Germinal center (tissue), 1 donor: ENCODE measurements around the gene MBP.

Source experiments
- DNase-seq: peaks from one replicate; pipeline ENCODE4 v3.0.0; 2012; ENCODE audit warnings: mixed read lengths, low spot score

MBP gene

DNA sequence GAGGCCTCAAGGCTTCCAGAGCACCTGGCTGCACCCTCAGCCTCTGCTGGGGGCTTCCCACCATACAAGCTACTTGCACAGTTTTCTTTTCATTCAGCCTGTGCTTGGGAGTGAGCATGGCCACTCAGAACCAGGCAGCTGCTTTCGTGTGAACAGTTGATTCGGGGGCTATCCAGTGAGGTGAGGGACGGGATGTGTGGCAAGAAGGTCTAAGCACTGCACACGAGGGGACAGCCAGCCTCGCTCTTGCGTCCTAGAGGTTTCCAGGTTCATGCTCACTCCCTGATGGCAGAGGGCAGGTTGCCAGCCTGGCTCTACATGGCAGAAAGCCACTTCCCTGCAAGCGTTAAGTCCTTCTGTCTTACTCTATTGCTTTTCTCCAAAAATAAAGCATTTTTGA is 146.2 kb downstream of the MBP start:
- no peak for DNase-seq

DNA sequence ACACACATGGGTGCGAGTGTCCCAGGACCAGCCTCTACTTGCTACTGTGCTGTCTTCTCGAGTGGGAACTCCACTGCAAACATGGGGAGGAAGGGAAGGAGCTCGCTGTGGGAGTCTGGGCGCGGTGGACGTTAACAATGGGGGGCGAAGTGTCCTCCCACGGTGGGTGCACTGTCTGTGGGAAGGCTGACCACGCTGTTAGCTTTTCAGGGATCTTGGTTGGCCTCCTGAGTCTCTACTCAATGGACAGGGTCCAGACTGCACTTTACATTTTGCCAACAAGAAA is 146.7 kb downstream of the MBP start:
- no peak for DNase-seq

DNA sequence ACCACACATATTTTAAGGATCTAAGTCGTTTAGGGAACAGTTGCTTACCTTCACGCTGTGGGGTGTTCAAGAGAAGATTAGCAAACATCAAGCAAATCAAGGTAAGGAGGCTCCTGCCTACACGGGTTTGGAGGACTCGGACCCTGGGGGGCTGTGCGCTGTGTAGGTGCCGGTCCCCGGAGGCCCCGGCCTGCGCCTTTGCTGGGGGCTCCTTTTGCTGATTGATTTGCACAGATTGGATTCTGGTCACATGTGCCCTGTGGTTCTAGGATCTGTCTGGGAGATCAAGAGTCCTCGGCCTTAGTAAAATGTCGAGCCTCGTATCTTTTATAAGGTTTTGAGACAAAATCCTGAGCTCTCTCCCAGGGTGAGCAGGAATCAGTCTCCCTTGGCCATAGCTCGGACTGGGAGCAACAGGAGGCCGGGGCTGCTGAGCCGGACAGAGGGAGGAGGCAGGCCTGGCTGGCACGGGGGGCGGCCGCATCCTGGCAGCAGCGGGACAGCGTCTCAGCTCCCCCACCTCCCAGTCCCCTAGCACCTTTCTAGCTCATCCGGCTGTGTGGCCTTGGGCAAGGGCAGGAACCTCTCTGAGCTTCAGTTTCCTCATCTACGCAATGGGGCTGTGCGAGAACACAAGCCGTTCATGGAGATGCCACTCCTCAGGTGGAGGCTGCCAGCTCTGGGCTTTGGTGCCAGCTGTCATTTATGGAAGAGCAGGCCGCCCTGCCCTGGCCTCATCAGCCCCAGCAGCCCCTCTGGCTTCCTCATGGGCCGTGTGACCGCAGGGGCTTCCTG is 147.2 kb downstream of the MBP start:
- DNase-seq: no peak

DNA sequence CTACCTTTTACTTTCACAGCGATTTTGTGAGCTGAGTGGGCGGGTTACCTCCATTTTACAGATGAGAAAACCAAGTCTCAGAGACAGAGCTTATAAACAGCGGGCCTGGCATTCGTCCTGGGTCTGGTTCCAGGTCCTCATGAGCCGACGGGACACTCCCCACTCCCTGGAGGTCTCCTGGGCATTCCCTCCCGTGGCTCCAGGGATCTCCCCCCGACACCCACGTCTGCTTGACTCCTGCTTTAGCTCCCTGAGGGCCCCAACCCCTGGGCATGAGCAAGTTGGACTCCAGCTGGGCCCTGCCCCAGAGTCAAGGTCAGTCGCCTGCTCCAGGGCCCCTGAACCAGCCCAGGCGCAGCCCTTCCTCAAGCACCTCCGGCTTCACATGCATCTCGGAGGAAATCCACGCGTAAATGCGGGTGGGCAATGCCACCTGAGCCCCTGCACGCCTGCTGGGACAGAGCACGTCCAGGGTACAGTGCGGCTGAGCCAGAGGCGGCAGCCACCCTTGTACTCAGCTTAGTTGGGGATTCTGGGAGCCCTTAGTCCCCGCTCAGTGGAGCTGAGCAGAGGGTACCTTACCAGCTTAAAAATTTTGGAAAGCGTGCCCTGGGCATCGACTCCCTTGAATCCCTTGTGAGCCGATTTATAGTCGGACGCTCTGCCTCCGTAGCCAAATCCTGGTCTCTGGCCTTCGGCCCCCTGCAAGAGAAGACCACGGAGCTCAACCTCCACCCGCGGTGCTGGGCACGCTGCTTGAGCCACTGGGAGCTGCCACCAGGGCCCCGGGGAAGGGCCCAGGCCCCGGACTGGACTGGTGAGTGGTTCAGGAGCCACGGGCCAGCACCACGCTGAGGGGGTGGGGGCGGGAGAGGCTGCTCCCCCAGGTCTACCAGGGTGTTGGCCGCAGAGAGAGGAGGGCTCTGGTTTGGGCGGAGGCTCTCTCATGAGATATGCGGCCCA is 148.1 kb downstream of the MBP start:
- no peak for DNase-seq

DNA sequence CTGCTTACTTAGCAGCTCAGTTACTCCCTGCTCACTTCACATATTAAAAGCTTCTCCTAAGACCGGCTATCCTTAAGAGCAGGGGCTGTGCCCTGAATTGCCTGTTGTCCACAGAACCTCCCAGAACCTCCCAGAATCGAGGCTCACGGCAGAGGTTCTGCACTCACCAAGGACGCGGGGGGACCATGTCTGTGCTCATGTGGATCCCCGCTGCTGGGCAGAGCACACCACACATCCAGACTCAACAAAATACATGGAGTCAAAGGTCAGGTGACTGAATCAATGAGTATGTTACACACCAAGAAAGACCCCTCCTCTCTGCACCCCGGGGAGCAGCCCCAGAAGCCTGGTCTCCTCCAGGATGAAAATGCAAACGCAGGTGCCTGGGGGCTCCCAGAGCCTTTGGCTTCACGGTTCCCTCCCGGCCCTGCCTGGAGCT is 149.0 kb downstream of the MBP start:
- no peak for DNase-seq

DNA sequence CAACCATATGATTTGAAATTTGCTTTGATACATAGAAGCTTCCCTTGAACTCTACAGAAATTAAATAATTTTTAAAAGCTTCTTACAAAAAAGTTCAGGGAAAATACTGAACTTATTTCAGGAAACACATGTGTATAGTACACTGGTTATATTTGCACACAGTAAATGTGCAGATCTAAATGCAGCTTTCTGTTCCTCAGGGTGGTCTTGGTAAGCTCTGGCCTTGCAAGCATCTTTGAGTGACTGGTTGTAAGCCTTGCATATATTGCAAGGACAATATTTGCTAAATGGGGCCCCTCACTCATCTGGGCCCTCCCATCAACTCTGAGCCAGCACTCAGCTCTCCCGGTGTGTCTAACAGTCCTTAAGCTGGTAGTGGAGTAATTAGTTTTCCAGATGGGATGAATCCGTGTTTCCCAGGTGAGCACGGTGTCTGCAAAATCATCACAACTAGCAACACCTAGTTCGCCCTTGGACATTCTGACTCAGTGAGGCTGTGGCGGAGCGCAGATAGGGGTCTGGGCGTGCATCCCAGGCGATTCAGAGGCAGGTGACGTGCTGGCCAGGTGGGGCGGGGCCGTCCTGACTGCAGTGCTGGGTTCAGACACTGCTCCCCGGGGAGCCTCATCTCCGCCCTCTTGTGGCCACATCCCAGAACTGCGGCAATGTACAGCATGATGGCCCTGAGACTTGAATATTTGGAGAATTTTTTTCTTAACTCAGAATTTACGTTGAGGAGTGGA is 149.6 kb downstream of the MBP start:
- DNase-seq: peak; percentile 91

DNA sequence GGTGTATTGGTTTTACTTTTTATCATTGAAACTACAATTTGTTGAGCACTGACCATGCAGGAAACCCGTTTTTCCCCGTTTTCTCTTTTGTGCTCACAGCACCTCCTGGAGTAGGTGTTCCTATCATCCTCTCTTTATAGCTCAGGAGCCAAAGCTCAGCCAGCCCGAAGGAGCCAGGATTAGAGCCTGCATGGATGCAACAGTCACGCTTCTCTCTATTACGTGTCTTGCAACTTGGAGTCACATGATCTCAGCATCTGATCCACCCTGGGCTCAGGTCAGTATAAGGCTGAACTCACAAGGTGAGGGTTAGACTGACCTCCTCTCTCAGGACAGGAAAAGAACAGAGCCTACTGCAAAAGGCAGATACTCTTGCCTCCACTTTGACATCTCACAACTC is 150.5 kb downstream of the MBP start:
- DNase-seq: no peak

DNA sequence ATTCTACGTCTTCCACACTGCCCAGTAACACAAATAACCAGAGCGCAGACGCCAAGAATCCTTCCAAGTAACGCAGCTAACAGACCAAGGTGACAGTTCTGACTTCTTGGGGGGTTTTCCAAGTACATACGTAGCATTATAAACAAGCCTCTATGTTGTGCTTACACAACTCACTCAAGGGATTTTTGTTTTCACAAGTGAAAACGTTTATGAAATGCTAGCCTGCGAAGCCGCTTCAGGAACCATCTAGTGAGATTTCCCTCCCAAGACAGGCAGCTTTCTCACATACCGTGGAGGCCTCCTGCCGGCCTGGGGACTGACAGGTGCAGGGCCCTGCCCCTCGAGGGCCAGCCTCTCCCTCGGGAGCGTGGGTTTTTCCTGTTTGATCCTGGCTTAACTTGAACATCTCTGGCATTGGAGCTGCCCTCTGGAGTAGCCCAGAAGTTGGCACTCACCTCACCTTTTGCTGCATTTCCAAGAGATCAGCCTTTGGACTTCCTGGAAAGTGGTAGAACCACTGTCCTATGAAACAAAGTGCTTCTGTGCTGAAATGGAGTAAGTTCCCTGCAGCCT is 151.1 kb downstream of the MBP start:
- DNase-seq: peak; percentile 42

DNA sequence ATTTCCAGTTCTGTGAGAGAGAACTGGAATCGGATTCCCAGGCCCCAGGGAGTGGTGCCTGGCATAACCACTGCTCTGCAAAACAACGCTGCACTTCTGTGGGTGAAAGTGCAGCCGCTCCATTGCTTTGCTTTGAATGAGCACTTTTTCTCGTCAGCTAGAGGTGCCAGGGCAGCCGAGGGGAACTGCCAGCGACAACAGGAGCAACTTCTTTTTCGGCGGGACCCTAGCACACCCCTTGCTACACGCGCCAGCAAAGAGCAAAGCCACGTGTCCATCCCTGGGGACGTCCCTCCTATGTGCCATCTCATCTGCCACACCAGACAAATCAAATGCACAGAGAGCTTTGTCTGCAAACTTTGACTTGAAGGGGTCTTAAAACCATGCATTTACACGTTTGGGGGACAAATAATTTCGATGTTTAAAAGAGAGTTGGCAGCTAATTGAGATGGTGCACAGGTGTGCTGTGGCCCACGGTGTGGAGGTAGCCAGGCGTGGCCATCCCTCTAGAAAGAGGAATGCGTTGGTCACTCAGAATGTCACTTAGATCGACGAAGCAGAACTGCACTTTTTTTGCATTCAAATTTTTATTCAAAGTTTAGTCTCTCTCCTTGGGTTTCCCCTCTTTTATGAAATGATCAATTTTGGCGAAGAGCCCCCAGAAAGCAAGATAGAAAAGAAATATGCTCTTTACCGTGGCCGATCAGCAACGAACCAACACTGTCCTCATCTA is 151.8 kb downstream of the MBP start:
- DNase-seq: peak; percentile 54

DNA sequence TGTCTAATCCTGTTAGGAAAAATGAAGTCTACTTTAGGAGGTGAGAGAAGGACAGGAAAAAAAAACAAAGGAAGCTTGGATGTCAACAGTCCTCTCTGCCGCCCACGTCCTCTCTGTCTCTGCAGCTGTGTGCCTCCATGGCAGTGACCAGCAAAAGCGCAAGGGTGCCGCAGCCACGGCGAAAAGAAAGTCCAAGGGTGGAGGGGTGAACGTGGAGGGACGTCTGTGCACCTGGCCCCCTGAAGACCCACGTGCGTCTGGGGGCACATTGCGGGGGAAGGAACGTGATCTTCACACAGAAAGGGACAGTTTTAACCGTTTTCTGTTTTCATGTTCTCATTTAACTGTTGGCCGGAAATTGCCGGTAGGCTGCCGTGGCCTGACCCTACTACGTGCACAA is 152.7 kb downstream of the MBP start:
- no peak for DNase-seq

DNA sequence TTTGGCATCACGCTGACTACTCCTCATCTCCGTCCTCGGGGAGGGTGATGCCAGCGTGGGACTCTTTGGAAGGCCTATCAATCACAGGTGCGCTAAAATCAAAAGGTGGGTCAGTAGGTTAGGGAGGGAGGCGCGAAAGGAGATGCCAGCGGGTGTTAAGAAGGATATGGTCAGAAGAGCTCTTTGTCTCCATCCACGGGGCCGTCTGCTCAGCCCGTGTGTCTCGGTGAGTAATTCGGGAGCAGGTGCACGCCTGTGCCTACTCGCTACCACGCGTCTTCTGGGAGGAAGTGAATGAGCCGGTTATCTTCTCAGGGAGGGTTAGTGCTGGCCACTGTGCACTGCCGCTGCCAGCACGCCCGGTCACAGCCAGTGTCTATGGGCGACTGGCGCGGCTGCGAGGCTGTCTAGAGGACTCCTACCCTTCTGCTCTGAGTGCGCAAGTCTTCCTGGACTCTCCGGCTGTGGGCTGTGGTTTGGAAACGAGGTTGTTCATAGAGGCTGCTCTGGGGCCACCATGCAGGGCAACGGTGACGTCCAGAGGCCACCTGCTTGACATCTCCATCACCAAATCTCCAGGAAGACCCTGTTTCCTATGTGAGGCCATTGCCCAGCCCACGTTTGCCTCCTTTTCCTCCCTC is 153.4 kb downstream of the MBP start:
- DNase-seq: no peak

DNA sequence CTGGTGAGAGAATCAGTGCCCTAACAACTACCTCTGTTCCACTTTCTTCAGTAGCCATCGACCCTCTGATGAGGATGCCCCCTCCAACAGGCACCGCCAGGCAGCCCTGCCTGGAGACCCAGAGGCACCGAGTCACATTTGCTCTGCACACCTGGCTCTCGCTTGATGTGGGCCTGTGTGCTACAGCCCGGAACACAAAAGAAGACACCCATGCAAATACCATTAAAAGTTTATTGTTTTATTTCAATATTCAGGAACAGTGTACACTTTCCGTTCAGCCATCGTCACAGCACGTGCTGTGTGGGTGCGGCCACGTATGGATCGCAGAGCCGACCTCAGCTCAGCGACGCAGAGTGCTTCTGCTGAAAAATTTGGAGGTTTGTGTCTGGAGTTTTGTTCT is 154.0 kb downstream of the MBP start:
- peak; percentile 28 for DNase-seq

DNA sequence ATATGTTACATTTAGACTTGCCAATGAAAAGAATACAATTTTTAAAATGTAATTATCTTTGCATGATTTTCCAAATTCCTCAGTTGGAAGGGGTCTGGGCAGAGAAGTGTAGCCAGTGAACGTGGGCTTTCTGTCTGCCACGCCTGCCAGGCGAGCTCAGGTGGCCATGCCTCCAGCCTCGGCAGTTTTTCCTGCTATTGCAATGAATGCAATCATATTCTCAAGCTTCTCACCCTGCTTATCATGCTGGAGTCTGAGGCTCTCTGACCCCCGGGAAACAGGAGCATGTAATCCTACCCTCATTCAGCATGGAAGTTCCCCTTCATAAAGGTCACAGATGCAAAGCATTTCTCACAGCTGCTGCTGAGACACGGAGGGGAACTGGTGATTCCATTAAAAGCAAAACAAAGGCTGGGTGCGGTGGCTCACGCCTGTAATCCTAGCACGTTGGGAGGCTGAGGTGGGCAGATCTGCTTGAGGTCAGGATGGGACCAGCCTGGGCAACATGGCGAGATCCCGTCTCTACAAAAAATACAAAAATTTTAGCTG is 154.8 kb downstream of the MBP start:
- no peak for DNase-seq

DNA sequence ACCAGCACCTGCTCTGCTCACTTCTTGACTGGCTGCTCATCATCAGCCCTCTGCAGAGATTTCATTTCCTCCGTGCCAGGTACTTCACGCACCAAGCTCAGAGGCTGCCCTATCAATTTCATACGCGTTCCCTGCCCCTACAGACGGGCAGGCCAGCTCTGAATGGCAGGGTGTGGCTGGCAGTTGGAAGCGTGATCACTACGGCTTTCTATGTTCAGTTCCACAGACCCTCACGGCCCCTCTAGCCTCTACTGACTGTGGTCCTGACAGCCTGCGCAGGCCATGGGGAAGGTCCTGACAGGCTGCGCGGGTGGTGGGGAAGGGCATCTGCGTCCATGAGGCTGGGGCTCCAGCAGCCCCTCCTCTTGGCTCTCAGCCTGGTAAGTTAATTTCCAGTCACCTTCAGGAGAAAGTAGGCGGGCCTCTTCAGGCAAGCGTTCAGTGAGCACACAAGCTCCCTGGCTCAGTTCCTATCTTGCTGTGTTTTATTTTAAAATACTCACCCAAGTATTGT is 155.4 kb downstream of the MBP start:
- DNase-seq: no peak

DNA sequence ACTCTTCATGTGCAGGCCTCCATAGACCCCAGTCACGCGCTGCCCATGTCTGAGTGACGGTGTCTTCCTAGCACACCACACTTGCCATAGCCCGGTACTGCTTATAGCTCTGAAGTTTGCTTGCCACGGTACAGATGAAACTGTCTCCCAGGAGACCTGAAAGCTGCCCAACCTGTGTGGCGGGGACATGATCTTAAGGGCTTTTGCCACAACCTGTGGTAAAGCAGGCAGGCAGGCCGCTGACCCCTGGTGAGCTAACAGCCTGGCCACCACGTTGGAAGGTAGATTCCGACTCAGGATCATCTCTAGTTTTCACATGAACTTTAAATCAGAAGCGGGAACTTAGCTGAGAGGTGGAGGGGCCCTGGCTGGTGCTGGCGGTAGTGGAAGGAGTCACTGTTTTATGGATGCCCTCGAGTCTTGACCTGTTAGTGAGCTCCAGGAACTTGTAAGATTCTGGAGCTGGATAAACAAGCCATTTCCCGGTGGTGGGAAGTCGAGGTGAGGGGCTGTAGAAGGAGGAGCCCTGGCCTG is 156.9 kb downstream of the MBP start:
- DNase-seq: no peak

DNA sequence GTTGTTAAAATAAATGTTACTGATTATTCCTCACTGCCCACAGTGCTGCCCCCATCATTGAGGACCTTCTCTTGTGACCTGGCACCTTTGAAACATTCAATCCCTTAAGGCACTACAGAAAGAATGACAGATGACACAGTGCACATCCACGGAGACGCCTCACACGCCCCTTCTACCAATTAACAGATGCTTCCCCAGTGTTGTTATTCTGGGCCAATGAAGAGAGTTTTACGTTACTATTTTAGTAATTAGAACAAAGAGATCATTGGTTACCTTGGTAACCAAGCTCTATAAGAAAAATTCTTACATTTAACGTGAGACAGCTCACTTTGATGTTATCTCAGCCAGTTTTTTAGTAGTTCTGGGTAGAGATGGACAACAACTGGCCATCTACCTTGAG is 158.2 kb downstream of the MBP start:
- DNase-seq: no peak

DNA sequence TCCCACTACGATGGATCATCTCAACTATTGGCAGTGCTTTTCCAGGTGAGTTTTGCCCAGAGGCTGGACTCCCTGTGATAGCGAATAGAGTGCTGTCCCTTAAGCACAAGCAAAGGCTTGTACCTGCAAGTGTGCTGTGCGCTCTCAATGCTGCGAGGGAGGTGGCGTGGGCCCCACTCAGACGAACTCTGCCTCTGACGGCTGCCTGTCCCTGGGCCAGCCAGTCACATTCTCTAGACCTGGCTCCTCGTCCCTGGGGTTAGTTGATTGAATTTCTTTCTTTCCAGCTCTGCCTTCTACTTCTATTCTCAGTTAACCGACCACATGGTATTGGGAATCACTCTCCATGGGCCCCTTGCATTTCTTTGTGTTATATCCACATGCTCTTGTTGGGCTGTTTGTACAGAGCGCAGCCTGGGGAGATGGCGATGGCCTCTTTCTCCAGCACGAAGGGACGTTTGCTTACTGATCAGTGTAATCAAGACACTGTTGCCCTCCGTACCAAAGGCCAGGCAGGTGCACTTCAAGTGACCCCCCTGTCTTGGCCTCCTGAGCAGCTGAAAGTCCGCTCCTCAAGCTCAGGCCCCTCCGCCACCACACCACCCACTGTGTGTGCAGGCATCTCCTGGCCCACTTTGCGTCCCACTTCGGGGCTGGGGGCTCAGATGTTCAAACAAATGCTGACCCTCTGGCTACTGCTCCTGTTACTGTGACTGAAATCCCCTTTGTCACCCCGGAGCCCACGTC is 158.9 kb downstream of the MBP start:
- DNase-seq: no peak

DNA sequence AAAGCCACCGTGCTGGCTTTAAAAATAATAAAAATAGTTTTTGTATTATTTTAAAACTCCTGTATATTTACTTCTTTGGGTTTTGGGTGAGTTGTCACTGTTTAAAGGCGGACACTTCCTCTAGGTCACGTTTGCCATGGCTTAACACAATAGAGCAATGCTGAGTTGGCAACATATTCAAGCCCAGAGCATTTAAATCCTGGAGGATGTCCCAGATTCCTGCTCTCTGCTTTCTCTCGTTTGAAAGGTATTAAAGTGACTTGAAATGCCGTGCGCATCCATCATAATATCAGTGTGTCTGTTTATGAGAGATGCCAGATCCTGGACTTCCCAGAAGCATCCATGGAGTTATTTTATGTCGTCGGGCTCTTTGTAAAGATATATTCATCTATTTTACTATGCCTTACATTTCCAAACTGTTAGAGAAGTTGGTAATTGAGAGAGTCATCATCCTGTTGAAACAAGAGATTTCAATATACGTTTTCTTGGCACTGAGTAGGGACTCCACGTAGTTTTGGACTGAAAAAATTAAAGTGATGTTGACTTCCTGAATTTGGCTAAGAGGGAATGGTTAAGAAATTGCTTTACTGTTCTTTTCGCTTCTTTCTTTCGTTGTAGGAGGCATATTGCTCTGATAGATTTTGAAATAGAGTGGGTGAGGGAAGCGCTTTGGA is 159.6 kb downstream of the MBP start:
- no peak for DNase-seq

DNA sequence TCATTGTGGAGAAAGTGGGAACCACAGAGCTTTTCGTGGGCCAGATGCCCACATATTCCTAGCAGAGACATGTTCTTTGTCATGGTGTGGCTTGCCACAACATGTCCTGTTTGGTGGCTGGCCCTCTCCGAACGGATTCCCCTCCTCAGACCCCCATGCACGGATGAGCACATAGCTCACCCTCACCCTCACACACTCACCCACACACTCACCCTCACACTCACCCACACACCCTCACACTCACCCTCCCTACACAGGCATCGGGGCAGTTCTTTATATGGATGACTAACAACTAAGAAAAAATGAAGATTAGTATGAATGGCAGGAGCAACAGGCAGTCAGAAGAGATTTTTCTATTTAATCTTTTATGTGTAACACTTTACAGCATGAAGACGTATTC is 160.3 kb downstream of the MBP start:
- DNase-seq: no peak
